HG03521 (cell line): ENCODE measurements around the gene SECISBP2.
"Not testable (repeated sequence)": the region's sequence is repeated elsewhere in the genome, so short reads cannot be mapped to it uniquely, and the experiment has no call there.

Source experiments
- ATAC-seq: cut with Tn5 transposase; IDR thresholded peaks from one replicate; pipeline ENCODE4 v1.9.1; 2021; ENCODE audit warnings: mild to moderate bottlenecking, moderate library complexity; ENCODE audit not compliant: unreplicated experiment

The SECISBP2 gene

GRCh38 chr9:89363921-89364665 is 45.8 kb downstream of the SECISBP2 start:
- no peak for ATAC-seq

DNA sequence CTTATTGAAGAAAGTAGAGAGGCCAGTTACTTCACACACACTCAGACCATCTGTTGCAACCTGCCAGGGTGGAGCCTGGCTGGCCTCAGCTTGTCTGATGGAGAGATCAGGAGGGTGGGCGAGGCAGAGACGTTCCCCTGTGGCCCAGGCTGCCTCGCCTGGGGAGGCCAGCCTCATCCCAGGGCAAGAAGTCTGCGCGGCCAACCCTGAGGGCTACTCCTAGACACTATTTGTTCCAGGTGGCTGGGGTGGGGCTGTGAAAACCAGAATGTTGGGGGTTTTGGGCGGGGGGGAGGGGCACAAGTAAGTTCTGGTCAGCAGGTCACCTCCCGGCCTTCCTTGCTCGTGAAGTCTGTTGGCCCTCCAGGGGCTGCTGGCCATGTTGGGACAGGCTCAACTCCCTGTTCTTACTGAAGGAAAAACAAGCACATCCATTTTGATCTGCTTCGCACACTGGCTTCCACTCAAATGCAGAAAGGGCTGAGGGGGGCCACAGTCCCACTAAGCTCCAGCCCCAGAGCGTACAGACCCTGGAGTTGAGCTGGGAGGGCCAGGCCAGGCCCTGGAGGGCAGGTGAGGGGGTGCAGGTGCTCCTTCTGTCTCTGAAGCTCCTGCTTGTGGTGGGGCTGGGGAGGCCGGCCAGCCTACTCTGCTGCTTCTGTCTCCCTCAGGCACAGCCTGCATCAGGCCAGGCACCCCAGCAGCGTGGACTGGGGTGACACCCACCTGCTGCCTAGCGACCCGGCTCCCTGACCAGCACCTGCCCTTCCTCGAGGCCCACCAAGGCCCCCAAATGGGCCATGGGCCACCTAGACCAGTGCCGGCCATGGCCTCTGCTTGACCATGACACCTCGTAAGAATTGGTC is 46.6 kb downstream of the SECISBP2 start:
- ATAC-seq = no peak

DNA sequence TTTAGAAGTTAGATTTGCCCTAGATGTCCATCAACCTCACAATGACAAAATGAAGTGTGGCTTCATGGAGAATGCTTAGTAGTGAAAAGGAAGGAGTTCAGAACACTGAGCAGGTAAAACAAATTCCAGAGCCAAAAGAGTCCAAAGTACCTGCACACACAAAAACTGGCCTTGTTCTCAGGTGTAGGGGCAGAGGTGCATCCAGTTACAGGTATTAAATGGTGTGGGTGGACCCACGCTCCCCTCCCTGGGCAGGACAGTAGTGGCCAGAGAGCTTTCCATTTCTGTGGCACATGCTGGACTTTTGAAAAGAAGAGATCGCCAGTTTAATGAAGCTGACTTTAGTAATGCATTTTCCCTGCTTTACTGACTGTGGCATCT is 47.2 kb downstream of the SECISBP2 start:
- no peak for ATAC-seq

DNA sequence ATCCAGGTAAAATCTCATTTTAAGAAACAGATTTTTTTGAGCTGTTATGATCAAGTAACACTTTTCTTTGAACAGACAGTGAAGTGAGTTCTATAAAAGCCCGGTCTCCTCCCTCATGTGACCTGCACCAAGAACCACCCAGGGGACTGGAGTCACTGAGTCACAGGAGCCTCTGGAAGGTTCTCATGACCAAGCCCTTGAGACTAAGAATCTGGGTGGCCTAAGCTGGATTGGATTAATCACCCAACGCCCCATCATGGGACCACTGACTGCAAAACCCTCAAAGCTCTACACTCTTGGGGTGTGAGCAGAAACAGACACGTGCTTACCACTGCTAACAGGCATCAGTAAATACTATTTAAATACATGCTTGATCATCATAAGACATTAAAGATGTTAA is 48.4 kb downstream of the SECISBP2 start:
- ATAC-seq = no peak

DNA sequence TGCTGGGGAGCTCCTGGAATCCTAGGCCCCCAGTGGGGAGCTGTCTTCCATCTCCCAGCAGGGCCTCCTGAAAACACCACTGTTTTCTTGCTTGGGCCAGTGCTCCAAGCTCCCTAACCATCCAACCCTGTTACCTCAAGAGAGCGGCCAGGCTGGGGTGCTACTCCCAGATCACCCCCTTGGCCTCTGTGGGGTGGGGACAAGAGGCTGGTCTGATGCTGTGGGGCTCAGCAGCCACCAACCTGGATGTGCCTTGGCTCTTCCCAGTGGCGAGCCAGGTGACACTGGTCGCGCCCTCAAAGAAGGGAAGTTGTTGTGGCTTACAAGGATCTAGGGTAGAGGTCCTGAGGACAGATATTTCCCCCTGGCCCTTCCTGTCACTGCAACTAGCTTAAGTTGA is 49.0 kb downstream of the SECISBP2 start:
- no peak for ATAC-seq

GRCh38 chr9:89367726-89368437 is 49.6 kb downstream of the SECISBP2 start:
- no peak for ATAC-seq

- ATAC-seq = no peak
These were observed 50.2 kb downstream of the SECISBP2 start for GRCh38 chr9:89368550-89368949.

DNA sequence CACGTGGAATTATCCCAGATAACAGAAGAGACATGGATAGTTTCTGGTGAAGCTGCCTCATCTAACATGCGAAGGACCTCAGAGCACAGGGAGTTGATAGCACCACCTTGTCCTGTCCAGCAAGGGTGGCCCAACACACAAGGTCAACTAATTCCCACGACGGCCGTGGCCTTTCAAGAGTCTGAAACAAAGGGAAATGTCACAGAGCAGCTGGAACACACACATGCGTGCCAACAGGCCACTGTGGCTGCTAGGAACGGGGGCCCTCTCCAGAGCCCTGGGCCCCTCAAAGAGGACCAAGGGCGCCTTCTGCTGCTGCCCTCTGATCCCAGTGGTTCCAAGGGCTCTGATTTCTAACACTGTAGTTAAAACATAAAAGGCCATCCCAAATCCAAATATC is 50.7 kb downstream of the SECISBP2 start:
- no peak for ATAC-seq

- no peak for ATAC-seq
These were observed 52.3 kb downstream of the SECISBP2 start for GRCh38 chr9:89370593-89370992.

DNA sequence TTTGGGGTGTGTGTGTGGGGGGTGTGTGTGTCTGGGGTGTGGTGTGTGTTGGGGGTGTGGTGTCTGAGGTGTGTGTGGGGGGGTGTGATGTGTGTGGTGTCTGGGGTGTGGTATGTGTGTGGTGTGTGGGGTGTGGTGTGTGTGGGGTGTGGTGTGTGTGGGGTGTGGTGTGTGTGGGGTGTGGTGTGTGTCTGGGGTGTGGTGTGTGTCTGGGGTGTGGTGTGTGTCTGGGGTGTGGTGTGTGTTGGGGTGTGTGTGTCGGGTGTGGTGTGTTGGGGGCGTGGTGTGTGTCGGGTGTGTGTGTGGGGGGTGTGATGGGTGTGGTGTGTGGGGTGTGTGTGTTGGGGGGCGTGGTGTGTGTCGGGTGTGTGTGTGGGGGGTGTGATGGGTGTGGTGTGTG is 53.5 kb downstream of the SECISBP2 start:
- ATAC-seq = not testable (repeated sequence)

DNA sequence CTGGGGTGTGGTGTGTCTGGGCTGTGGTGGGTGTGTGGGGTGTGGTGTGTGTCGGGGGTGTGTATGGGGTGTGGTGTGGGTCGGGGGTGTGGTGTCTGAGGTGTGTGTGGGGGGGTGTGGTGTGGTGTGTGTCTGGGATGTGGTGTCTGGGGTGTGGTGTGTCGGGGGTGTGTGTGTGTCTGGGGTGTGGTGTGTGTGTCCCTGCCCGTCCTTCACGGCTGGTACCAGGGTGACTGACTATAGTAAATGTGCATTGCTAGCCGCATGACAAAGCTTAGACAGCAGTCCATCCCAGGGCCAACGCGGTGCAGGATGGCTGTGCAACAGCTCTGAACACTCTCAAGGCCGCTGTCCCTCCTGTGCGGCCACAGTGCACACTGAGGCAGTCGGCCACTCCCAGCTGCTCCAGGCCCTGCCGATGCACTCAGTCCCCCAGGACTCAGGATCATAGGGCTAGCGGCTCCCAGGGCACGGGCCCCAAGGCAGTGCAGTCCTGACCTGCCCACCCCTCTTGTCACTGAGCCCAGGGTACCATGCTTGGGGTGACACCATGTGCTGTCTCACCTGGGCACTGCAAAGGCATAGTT is 54.0 kb downstream of the SECISBP2 start:
- no peak for ATAC-seq

DNA sequence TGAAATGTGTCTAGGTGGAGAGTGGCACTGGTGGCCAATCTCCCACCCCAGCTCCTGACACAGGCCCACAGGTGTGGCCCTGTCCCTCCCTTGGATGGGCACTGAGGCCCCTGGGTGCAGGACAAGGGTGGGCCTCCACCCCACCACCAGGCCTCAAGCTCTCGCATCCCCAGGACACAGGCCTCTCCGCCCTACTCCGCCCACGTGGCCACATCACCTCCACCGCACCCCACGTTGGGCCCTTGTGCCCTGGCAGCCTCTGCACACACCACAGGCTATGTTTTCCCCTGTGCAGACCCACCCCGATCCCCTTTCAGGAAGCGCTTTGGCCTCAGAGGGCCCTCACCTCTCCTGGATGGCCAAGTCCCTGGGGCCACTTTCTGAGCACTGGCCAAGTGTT is 54.7 kb downstream of the SECISBP2 start:
- no peak for ATAC-seq

DNA sequence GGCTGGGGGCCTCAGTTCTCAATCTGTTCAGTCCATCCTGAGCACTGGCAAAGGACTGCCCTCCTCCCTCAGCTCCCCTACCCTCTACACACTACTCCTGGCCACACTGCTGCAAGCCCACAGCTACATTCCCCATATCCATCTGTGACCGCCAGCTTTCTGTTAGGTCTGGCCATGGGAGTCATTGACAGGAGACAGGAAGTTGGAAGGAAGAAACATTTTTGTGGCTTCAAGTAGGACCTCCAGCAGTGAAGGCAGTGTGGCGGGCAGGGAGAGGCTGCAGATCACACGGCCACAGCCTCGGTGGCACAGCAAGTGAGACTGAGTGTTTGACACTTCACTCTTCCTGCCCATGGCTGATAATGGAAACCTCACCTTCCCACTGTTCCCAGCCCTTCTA is 55.9 kb downstream of the SECISBP2 start:
- ATAC-seq = no peak

GRCh38 chr9:89375191-89375760 is 57.0 kb downstream of the SECISBP2 start:
- ATAC-seq = no peak

GRCh38 chr9:89376286-89376685 is 58.0 kb downstream of the SECISBP2 start:
- ATAC-seq = no peak

GRCh38 chr9:89376741-89377351 is 58.5 kb downstream of the SECISBP2 start:
- ATAC-seq = no peak

GRCh38 chr9:89377411-89377810 is 59.1 kb downstream of the SECISBP2 start:
- no peak for ATAC-seq

DNA sequence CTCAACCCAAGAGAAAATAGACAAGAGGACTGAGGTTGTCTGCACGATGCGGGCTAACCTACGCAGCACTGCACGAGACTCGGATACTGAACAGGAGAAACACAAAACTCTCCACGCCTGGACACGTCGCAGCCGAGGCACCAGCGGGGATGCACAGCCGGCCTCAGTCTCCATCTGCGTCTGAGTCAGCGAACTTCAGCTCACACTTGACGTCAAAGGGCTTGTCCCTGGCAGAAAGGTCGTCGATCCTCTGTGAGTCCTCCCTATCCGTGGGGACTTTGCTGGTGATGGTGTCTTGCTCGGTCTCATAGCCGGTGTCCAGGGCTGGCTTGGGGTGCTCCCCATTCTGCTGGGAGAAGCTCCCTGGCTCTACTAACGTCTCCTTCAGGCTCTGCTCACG is 60.2 kb downstream of the SECISBP2 start:
- no peak for ATAC-seq

GRCh38 chr9:89379031-89379430 is 60.7 kb downstream of the SECISBP2 start:
- ATAC-seq = no peak

DNA sequence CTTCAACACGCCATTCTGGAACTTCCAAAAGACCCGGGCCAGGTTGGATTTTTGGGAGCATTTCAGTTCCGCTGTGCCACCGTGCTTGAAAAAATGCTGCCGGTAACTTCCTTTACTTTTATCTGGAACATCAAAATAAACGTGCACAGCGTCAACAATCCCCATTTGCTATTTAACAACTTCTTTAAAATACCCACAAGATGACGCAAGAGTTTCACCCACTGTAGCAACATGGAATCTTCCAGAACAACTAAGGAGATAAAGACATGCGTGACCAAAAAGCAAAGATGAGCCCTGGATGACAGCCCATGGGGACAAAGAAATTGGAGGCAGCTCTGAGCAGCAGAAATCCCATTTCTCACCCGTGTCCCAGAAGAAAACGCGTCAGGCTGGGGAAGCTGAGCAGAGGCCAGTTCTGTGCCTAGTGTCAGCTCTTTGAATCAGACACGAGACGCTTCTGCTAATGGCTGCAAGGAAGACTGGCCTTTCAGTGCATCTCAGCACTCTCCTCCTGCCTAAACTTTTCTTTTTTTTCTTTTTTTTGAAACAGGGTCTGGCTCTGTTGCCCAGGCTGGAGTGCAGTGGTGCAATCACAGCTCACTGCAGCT is 61.3 kb downstream of the SECISBP2 start:
- no peak for ATAC-seq
